ENCODE measurements around the gene TP53INP2. TPM values are rescaled to one million over a fixed set of nuclear protein-coding genes. Genes with fewer than 3 reads are reported as not detected.

TP53INP2 gene, protein sequence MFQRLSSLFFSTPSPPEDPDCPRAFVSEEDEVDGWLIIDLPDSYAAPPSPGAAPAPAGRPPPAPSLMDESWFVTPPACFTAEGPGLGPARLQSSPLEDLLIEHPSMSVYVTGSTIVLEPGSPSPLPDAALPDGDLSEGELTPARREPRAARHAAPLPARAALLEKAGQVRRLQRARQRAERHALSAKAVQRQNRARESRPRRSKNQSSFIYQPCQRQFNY
- 6.4 TPM for total RNA-seq

DNA sequence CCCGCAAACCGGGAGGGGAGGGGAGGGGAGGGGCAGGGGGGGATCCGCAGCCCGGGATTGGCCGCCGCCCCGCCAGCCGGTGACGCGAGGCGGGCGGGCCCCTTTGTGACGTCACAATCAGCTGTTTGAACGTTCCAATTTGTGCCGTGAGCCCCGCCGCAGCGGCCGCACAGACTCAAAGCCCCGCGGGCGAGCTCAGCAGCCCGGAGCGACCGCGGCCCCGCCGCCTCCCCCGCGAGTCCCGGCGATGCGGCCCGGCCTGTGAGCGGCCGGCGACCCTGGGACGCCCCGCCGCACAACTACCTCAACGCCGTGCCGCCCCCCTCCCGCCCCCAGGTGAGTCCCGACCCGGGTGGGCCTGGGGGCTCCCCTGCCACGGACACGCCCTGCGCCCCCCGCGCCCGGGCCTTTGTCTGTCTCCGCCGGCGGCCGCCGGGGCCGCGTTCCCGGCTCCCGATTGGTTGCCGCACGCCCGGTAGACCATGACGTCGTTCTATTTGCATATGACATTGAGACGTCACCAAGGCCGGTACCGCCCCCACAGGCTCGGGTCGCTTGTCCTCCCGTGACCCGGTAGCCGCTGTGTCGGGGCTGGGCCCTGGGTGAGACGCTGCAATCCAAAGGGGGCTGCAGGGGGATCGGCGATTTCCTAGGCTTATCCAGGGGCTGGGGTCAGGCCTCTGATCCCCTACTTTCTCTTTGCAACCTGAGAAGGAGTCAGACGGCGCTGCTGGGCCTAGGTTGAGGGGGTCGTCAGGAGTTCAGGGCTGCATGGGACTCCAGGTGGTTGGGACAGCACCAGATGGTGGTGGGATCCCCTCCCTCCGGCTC lies at the start of gene TP53INP2:
TP53INP2 (plus strand) TSS at position 168 of the 831 bp plus-strand sequence. CDS start 4,396 bp downstream, outside the sequence.

DNA sequence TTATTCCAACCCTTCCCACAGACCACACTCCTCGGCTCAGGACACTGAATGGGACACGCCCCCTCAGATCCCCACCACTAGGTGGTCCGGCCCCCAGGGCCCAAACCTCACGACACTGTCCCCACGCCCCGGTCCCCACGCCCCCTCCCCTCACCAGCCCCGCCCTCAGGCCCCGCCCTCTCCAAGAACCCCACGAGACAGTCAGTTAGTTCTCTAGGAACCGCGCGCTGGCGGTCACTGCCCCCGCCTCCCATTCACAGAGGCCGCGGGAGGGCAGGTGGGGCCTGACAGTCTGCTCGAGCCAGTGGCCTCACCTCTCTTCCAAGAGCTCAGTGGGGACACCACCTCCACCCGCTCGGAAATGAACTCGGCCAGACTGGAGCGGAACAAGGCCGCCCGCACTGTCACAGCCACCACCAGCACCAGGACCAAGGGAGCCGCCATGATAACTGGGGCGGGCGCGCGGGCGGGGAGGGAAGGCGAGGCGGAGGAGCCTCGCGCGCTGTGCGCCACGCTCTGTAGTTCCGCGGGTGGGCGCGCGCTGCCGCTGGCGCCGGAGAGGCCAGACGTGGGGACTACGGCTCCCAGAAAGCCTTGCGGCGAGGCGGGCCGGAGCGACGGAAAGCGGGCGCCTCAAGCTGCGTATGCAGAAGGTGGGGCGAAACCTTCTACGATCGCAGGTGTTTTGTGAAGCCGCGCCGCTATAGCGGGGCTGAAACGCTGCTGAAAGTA lies 27.3 kb upstream of the TP53INP2 start, which contains the start of gene PIGU:
PIGU (minus strand) TSS at position 451 of the 732 bp plus-strand sequence; CDS start at position 444, 7 bp downstream.

Small RNA genes lying within 50 kb of the gene (small RNA-seq; reads per million reads assigned to genes)
- not detected for gene AL118520.1 (ENCODE audit: low replicate concordance)

Other genes starting within 250 kb of the TP53INP2 start
- gene DYNLRB1, start 187.9 kb upstream of the TP53INP2 start, total RNA-seq, result 72.3 TPM
- 42.6 TPM for gene MAP1LC3A, start 145.6 kb upstream of the TP53INP2 start, total RNA-seq
- 13.8 TPM for gene PIGU, start 27.3 kb upstream of the TP53INP2 start, total RNA-seq
- 18.3 TPM for gene NCOA6, start 121.3 kb downstream of the TP53INP2 start, total RNA-seq
- 25.2 TPM for gene GGT7, start 168.5 kb downstream of the TP53INP2 start, total RNA-seq
- 38.5 TPM for gene ACSS2, start 172.3 kb downstream of the TP53INP2 start, total RNA-seq